GM21723 (cell line): Measurements from ENCODE around the gene LXN.
A peak's percentile ranks its signal among the peaks of the same experiment; 100 is the strongest.

Experiments used
- ATAC-seq: cut with Tn5 transposase; IDR thresholded peaks from one replicate; pipeline ENCODE4 v1.9.1; 2021; ENCODE audit warnings: mild to moderate bottlenecking, moderate library complexity; ENCODE audit not compliant: unreplicated experiment

Gene LXN

DNA sequence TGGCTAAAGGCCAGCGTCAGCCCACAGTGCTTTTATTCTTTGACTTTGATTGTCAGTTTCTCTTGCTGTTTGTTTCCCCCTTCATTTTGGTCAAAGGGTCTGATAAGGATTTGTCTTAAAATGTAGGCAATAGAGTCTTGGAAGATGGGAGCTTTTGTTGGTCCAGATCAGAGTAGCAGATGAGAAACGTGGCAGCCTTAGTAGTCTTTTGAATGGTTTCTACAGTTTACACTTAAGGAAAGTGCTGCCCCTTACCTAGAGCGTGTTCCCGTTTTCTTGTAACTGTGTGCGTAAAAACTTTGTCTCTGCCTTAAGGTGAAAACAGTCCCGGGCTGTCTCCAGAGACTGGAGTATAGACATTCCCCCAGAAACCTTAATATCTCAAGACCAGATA is 630 bp downstream of the LXN start:
- ATAC-seq, result peak; percentile 16

DNA sequence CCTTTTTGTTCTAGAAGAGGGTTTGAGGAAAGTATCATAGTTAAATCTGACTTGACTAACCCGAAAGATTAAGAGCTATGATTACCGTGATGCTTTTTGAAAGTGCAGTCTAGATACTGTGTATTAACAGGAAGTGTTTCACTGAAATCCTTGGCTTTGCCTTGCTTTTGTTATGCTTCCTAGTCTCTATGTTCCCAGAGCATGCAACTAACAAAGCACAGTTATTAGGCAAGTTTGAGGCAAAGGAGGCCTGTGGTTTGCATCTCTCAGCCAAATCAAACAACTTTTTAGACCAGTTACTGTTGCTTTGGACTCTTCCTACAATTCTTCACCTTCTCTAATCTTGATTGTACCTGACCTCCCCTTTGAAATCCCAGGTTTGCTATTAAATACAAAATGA is 3.9 kb downstream of the LXN start:
- no peak for ATAC-seq

- ATAC-seq, result no peak
Observed at GRCh38 chr3:158666416-158666815, 6.0 kb downstream of the LXN start.

- no peak for ATAC-seq
Observed at GRCh38 chr3:158663832-158664231, 8.6 kb downstream of the LXN start.

- no peak for ATAC-seq
Observed at GRCh38 chr3:158663246-158663645, 9.2 kb downstream of the LXN start.

GRCh38 chr3:158660711-158661110 is 11.7 kb downstream of the LXN start:
- ATAC-seq, result no peak

- ATAC-seq, result peak; percentile 89
Observed at GRCh38 chr3:158659454-158660237, 12.8 kb downstream of the LXN start.

GRCh38 chr3:158658889-158659288 is 13.6 kb downstream of the LXN start:
- no peak for ATAC-seq

DNA sequence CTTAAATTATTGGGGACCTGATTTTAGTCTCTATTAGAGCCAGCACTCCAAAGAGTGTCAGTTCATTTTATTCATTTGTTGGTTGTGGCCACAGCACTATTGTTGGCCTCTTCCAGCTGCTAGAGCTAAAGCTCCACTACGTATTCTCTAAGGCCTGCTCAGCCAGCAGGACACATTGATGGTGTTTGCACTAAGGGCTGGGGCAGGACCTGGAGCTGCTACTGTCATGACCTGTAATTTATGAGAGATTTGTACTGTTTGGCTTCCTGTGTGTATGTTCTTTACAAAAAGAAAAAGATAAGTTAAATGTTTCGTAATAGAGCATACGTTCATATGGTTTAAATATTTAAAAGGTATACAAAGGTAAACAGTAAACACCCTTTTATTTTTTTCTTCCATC is 20.0 kb downstream of the LXN start:
- no peak for ATAC-seq

DNA sequence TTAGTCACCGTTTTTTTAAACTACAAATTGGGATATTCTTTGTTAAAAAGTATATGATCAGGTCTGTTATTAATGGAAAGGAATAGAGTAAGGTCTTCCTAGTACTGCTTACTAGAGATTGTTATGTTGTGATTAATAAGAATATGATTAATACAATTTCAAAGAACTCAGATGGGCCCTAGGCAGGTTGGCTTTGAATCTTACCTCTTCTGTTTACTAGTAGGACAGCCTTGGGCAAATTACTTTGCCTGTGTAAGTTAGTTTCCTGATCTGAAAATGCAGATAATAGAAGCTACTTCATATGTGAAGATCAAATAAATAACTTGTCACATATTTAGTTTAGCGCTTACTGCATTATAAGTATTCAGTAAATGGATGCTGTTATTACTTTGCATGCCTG is 21.3 kb downstream of the LXN start:
- no peak for ATAC-seq

GRCh38 chr3:158649791-158650190 is 22.7 kb downstream of the LXN start:
- no peak for ATAC-seq

DNA sequence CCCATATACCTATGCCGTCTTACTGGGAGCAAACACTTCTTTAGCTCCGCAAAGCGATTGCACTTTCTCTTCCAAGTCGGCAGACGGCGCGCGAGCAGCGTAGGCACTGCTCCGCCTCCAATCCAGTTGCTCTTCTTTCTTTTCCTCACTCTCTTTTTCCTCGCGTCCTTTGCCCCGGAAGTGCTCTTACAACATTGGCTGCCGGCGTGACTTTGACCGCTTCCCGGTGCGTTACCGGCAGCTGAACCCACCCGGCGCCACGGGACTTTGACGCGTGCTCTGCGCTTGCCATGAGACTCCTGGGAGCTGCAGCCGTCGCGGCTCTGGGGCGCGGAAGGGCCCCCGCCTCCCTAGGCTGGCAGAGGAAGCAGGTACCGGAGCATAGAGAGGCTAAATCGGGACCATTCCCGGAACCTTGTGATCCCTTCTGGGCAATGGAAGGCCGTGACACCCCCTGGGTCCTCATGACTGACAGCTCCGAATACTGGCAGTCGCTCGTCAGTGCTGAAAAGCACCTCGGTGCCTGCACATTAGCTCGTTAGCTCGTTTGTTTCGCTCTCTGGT is 28.0 kb downstream of the LXN start, which contains the start of gene GFM1:
Gene GFM1 (plus strand): TSS at position 183 of the 564 bp plus-strand sequence. CDS start 108 bp downstream, at position 291.
- ATAC-seq, result peak; percentile 99

- ATAC-seq, result no peak
Observed at GRCh38 chr3:158642474-158643210, 29.8 kb downstream of the LXN start.

DNA sequence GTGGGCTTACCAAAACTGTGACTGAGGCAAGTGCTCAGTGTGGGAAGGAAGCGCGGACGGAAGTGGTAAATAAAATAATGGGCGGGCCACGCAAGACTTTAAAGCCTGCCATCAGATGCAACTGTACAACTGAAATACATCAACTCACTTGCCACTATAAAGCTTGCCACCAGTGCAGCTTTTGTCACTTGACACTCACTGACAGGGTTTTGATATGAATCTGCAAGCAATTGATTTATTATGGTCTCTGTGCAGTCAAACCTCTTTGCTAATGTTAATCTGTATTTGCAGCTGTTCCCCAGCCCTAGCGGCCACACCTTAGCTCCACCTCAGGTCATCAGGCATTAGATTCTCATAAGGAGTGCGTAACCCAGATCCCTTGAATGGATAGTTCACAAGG is 30.4 kb downstream of the LXN start:
- no peak for ATAC-seq

DNA sequence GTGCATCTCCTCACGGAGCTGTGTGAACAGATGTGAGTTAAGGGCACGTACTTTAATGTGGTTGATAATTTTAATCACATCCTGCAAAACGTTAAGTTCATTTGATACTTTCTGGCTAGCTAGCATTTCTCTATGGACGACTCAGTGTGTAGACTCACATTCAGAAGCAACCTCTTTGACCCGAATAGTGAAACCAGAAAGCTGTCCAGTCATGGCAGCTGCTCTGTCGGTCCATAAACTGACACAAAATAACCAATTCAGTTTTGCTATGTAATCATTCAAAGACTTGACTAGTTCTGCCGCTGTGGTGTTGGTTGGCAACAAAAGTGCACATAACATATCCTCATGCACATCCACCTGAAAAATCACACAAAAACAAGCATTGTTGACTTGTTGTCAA is 31.8 kb downstream of the LXN start:
- ATAC-seq, result no peak

GRCh38 chr3:158631981-158632380 is 40.5 kb downstream of the LXN start:
- no peak for ATAC-seq

DNA sequence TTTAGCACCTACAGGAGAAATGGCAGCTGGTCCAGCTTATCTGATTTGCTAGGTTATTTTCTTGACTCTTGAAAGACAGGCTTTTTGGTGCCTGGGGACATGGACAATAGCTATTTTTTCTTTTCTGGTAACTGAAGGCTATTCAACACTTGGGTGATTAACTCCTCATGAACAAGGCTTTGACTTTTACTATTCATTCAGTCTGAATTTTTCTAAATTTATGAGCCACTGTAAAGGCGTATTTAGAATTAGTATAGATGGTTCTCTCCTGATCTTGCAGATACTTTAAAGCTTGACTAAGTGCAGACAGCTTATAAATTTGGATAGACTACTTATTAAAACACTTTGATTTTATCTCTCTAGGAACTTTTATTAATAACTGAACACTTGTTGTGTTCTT is 46.6 kb downstream of the LXN start:
- ATAC-seq, result no peak

DNA sequence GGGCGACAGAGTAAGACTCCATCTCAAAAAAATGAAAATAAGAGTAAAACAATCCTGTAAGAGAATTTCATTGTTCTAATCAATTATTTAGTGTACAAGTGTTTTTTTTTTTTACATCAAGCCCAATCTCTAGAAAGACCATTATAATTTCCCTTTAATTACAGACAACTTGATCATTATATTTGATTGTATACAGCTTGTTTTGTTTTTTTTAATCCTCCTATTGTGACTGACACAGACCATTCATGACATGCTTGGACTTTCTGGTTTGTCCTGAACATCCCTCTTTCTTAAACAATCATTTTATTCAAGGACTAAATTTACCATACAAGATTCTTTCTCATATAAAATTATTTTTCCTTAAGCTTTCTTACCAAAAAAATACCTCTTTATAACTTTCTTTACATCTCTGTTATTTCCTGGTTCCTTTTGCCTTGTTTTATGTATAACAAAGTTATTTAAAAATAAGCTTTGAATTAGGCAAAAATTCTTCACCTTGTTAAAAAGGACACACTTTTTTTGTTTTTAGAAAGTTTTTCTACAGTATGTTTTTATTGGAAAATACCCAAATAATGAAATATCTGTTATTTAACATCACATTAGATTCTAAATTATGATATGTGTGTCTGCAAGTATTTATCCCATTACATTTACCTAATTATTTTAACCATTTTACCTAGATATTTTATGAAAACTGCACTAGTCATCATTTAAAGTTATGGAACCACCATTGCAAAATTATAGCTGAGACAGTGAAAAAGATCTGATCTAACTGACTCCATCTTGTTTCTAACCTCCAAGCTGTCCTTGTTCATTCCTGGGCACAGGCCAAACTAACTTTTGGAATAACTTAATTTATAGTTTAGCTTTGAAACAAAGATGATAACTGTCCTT is 54.2 kb downstream of the LXN start:
- no peak for ATAC-seq
